Measurements from ENCODE around the gene ATMIN. TPM values are rescaled to one million over a fixed set of nuclear protein-coding genes. Genes with fewer than 3 reads are reported as not detected.

Gene ATMIN
- polyA plus RNA-seq, 1 of the 3 experiments (the other 2 are of a cell fraction) = 15.3 TPM

GRCh38 chr16:81029930-81030604 lies 5.6 kb upstream of the ATMIN start:
- whole genome bisulfite sequencing (ENCODE audit: low lambda C conversion rate) = 91% methylated on average over 11 of the region's 11 CpGs
- POLR2A ChIA-PET = interaction anchor here (1.0 kb wide), 1 partner anchor 47 kb away, joined by 3 read pairs; the partner anchor contains the start of gene C16orf46

More at GRCh38 chr16:81029930-81030604, 5.6 kb upstream of the ATMIN start:
- Histone ChIP-seq H3K9me3 (no peaks in the 10 kb centered on the region), H2AFZ (ENCODE audit: low read depth) (no peak overlapping the region), H3K9ac (no peak overlapping the region), H3F3A (replicated peaks; ENCODE audit: insufficient read depth) (peaks cover 7% of the 10 kb centered on the region), H3K4me3 (ENCODE audit: low read depth in 2 of 2, low read length in 1 of 2) (no peak overlapping the region), H3K4me2 (no peak overlapping the region), H3K36me3 (replicated peaks in 1 of 2; ENCODE audit: control insufficient read depth in 1 of 2, insufficient read depth in 2 of 2, low read length in 1 of 2) (peaks cover 14 to 17% of the 10 kb centered on the region in 2 experiments), H3K9me2 (no peaks in the 10 kb centered on the region), H3K79me2 (ENCODE audit: insufficient read depth) (no peaks in the 10 kb centered on the region), H3K27me3 (ENCODE audit: insufficient read depth) (no peaks in the 10 kb centered on the region), H4K20me1 (ENCODE audit: insufficient read depth) (no peaks in the 10 kb centered on the region), H3K4me1 (ENCODE audit: control insufficient read depth in 1 of 2, insufficient read depth in 2 of 2, low read depth in 1 of 2, low read length in 1 of 2) (no peaks in the 10 kb centered on the region), H3K27ac (ENCODE audit: low read depth in 2 of 2, low read length in 1 of 2) (no peak overlapping the region)
- TF ChIP-seq MXI1 (IDR thresholded peaks at IDR 0.05; ENCODE audit: low read depth, low read length) (no peak), RAD21 (IDR thresholded peaks at IDR 0.05; ENCODE audit: low read length) (no peak), USF1 (IDR thresholded peaks at IDR 0.05; ENCODE audit: borderline replicate concordance, low read depth) (no peak), REST (IDR thresholded peaks at IDR 0.05; ENCODE audit: low read depth, low read length) (no peak), EP300 (IDR thresholded peaks at IDR 0.05; ENCODE audit: borderline replicate concordance in 1 of 2, low read depth in 1 of 2, low read length in 1 of 2) (no peak), MEF2A (IDR thresholded peaks at IDR 0.05; ENCODE audit: borderline replicate concordance, low read depth) (no peak), POLR2AphosphoS5 (IDR thresholded peaks at IDR 0.05; ENCODE audit: low read depth, low read length) (no peak), RXRA (IDR thresholded peaks at IDR 0.05; ENCODE audit: borderline replicate concordance, low read depth) (no peak), FOSL2 (IDR thresholded peaks at IDR 0.05; ENCODE audit: borderline replicate concordance, low read depth) (no peak), RFX5 (IDR thresholded peaks at IDR 0.05; ENCODE audit: low read length) (no peak), TAF1 (IDR thresholded peaks at IDR 0.05; ENCODE audit: borderline replicate concordance, low read depth, low read length) (no peak), SIN3A (IDR thresholded peaks at IDR 0.05; ENCODE audit: borderline replicate concordance, low read depth, low read length) (no peak), IRF3 (IDR thresholded peaks at IDR 0.05; ENCODE audit: low read depth, low read length) (no peak), YY1 (IDR thresholded peaks at IDR 0.05; ENCODE audit: low read depth) (no peak), TCF12 (IDR thresholded peaks at IDR 0.05) (no peak), PBX3 (IDR thresholded peaks at IDR 0.05) (no peak), SMC3 (IDR thresholded peaks at IDR 0.05; ENCODE audit: low read depth, low read length) (no peak), RCOR1 (IDR thresholded peaks at IDR 0.05; ENCODE audit: low read length) (no peak), JUND (IDR thresholded peaks at IDR 0.05) (no peak), CTCF (IDR thresholded peaks at IDR 0.05) (no peak)
- no peak for DNase-seq
- CTCF ChIA-PET = interaction anchor here (0.9 kb wide), 1 partner anchor 50 kb away, joined by 3 read pairs; no protein-coding TSS in a partner anchor

Data from SK-N-SH (cell line).